ENCODE data around the gene CCNL2. TPM values are rescaled to one million over a fixed set of nuclear protein-coding genes. Genes with fewer than 3 reads are reported as not detected.
A peak's percentile ranks its signal among the peaks of the same experiment; 100 is the strongest.

CCNL2 gene
- total and polyA plus RNA-seq, 2 of the 13 experiments (the other 11 are each of a cell fraction or from before 2014, with no cell fraction given) = 105 to 340 TPM

DNA sequence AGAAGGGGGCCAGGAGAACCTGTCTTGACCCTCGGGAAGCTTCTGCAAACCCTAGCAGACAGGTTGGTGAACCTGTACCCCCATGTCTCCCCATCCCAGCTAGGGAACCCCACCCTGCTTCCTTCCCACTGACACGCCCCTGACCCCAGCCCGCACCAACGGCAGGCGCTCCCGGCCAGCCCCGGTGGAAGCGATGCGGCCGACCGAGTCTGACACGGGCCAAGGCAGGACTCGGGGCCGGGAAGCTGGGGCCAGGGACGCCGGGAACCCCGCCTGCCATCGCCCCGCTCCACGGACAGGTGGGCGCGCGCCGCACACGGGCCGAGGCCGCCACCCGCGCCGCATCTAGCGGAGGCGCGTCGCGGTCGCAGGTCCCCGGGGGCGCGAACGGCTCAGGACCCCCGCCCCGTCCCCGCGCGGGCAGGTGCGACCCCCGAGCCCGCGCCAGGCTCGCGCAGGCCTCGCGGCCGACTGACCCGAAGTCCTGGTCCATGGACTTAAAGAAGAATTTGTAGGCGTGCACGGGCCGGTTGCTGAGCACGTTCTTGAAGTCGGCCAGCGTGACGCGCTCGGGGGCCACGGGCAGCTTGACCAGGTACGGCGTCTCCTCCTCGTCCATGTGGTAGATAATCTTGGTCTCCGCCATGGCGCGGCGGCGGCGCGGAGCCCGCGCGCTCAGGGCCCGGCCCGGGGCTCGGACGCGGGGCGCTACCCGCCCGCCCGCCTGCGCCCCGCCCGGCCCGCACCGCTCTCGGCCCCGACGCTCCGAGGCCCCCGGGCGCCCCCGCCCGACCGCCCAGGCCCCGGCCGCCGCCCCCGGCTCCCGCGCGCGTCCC is 50.5 kb downstream of the CCNL2 start:
- BruUV-seq (replicated peaks) = no TSS peak
- Histone ChIP-seq H3K27ac (ENCODE audit: extremely low read length, insufficient read depth, low read length) (peak overlapping the region; percentile 82), H3K36me3 (replicated peaks in 1 of 2; ENCODE audit: control insufficient read depth in 1 of 2, insufficient read depth in 2 of 2, low read length in 2 of 2) (no peaks in the 10 kb centered on the region), H3K4me3 (replicated peaks in 1 of 3; ENCODE audit: insufficient read depth in 1 of 3, low read depth in 2 of 3, low read length in 3 of 3) (peak overlapping the region; percentile 79 to 89 (median 85)), H3K4me2 (ENCODE audit: low read depth, low read length) (peak overlapping the region; percentile 91), H4K20me1 (ENCODE audit: insufficient read depth, low read length) (peaks cover 29% of the 10 kb centered on the region; the same call in 1 of the 2 replicates), H2AFZ (ENCODE audit: low read length) (no peak overlapping the region), H3K79me2 (ENCODE audit: insufficient read depth, low read length) (peaks cover 48% of the 10 kb centered on the region), H3K27me3 (ENCODE audit: control insufficient read depth in 1 of 2, insufficient read depth in 2 of 2, low read length in 2 of 2) (no peaks in the 10 kb centered on the region), H3K9ac (ENCODE audit: insufficient read depth, low read depth, low read length) (peak overlapping the region; percentile 91), H3K9me3 (ENCODE audit: low read length) (no peaks in the 10 kb centered on the region), H3K4me1 (ENCODE audit: insufficient read depth, low read length) (peaks cover 57% of the 10 kb centered on the region)
- 0% methylated on average over 3 of the region's 109 CpGs for WGBS (ENCODE audit: low lambda C conversion rate)
- no peak for DNase-seq (ENCODE audit: low spot score)
- in situ Hi-C loops (cut with HindIII; ENCODE audit: extremely low pct_ligation_motif_present, low pct_unique_long_range_greater_than_20kb) (no loop called here), intact Hi-C loops (cut with micrococcal nuclease; ENCODE audit: unreplicated experiment) (no loop called here)
- ChIA-PET POLR2A (interaction anchor here (0.5 to 2.7 kb wide), 15 partner anchors 10 to 156 kb away, joined by 3 to 38 read pairs (median 6); partner anchors contain the start of genes AURKAIP1, CCNL2, MXRA8 and TAS1R3), CTCF (ENCODE audit: low intra/inter-chr PET ratio, low total read pairs) (interaction anchor here (2.0 kb wide), 1 partner anchor 24 kb away, joined by 13 read pairs; no protein-coding TSS in a partner anchor)
- no peak for FAIRE-seq
- ATAC-seq = no peak
- no peak for TF ChIP-seq HNRNPLL (IDR thresholded peaks at IDR 0.05; ENCODE audit: low read depth, low read length, poor library complexity, severe bottlenecking)
- no peak for TF ChIP-seq CREM (IDR thresholded peaks at IDR 0.05)
- TF ChIP-seq CREM (CRISPR knock-in tag; IDR thresholded peaks at IDR 0.05) = no peak
- no peak for TF ChIP-seq TAF15 (IDR thresholded peaks at IDR 0.05; ENCODE audit: low read depth, low read length, poor library complexity, severe bottlenecking)
- TF ChIP-seq, protein P1, sequence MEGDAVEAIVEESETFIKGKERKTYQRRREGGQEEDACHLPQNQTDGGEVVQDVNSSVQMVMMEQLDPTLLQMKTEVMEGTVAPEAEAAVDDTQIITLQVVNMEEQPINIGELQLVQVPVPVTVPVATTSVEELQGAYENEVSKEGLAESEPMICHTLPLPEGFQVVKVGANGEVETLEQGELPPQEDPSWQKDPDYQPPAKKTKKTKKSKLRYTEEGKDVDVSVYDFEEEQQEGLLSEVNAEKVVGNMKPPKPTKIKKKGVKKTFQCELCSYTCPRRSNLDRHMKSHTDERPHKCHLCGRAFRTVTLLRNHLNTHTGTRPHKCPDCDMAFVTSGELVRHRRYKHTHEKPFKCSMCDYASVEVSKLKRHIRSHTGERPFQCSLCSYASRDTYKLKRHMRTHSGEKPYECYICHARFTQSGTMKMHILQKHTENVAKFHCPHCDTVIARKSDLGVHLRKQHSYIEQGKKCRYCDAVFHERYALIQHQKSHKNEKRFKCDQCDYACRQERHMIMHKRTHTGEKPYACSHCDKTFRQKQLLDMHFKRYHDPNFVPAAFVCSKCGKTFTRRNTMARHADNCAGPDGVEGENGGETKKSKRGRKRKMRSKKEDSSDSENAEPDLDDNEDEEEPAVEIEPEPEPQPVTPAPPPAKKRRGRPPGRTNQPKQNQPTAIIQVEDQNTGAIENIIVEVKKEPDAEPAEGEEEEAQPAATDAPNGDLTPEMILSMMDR (CRISPR knock-in tag; IDR thresholded peaks at IDR 0.05) = no peak
- 0 out of 4 replicates have a peak, but pooled peaks of 1 of the 2 experiments have one; percentile 17 for TF ChIP-seq POLR2A (IDR thresholded peaks at IDR 0.05; ENCODE audit: insufficient read depth in 1 of 2, low read depth in 2 of 2, low read length in 2 of 2)
- TF ChIP-seq KLF15 (CRISPR knock-in tag; IDR thresholded peaks at IDR 0.05; ENCODE audit: borderline replicate concordance) = 0 out of 2 replicates have a peak, but pooled peaks have one; percentile 30
- TF ChIP-seq, protein P2, sequence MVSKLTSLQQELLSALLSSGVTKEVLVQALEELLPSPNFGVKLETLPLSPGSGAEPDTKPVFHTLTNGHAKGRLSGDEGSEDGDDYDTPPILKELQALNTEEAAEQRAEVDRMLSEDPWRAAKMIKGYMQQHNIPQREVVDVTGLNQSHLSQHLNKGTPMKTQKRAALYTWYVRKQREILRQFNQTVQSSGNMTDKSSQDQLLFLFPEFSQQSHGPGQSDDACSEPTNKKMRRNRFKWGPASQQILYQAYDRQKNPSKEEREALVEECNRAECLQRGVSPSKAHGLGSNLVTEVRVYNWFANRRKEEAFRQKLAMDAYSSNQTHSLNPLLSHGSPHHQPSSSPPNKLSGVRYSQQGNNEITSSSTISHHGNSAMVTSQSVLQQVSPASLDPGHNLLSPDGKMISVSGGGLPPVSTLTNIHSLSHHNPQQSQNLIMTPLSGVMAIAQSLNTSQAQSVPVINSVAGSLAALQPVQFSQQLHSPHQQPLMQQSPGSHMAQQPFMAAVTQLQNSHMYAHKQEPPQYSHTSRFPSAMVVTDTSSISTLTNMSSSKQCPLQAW (CRISPR knock-in tag; IDR thresholded peaks at IDR 0.05) = no peak
- 0 out of 2 replicates have a peak, but pooled peaks have one; percentile 20 for TF ChIP-seq TAF1 (CRISPR knock-in tag; IDR thresholded peaks at IDR 0.05)
- TF ChIP-seq, protein P3, sequence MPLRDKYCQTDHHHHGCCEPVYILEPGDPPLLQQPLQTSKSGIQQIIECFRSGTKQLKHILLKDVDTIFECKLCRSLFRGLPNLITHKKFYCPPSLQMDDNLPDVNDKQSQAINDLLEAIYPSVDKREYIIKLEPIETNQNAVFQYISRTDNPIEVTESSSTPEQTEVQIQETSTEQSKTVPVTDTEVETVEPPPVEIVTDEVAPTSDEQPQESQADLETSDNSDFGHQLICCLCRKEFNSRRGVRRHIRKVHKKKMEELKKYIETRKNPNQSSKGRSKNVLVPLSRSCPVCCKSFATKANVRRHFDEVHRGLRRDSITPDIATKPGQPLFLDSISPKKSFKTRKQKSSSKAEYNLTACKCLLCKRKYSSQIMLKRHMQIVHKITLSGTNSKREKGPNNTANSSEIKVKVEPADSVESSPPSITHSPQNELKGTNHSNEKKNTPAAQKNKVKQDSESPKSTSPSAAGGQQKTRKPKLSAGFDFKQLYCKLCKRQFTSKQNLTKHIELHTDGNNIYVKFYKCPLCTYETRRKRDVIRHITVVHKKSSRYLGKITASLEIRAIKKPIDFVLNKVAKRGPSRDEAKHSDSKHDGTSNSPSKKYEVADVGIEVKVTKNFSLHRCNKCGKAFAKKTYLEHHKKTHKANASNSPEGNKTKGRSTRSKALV (CRISPR knock-in tag; IDR thresholded peaks at IDR 0.05) = peak; percentile 25; the same call in 1 of the 2 replicates
- no peak for TF ChIP-seq ZNF333 (CRISPR knock-in tag; IDR thresholded peaks at IDR 0.05; ENCODE audit: borderline replicate concordance)
- TF ChIP-seq HES4 (CRISPR knock-in tag; IDR thresholded peaks at IDR 0.05; ENCODE audit: borderline replicate concordance) = no peak
- TF ChIP-seq MXI1 (IDR thresholded peaks at IDR 0.05; ENCODE audit: borderline replicate concordance, low read depth, low read length) = peak; percentile 7; the same call in 1 of the 3 replicates
- no peak for TF ChIP-seq ZNF12 (CRISPR knock-in tag; IDR thresholded peaks at IDR 0.05)
- no peak for TF ChIP-seq ZSCAN30 (CRISPR knock-in tag; IDR thresholded peaks at IDR 0.05)
- TF ChIP-seq ZNF431 (CRISPR knock-in tag; IDR thresholded peaks at IDR 0.05; ENCODE audit: borderline replicate concordance, low read depth) = no peak
